Loucy (cell line): ENCODE data around the gene NDUFAF2.

ENCODE experiments used
- EZH2phosphoT487 ChIP-seq: fragments of 200-600 bp; IDR thresholded peaks from 2 replicates; pipeline ENCODE4 v1.6.1; 2018; ENCODE audit warnings: antibody characterized with exemption, mild to moderate bottlenecking, moderate library complexity, borderline replicate concordance
- TF ChIP-seq, protein P1 (sequence below): fragments of 200-600 bp; sonication (generic); conservative IDR thresholded peaks from 2 replicates; pipeline ENCODE4 v1.5.1; 2014; ENCODE audit warnings: mild to moderate bottlenecking, antibody characterized with exemption, low read length

- TF ChIP-seq, protein P1, sequence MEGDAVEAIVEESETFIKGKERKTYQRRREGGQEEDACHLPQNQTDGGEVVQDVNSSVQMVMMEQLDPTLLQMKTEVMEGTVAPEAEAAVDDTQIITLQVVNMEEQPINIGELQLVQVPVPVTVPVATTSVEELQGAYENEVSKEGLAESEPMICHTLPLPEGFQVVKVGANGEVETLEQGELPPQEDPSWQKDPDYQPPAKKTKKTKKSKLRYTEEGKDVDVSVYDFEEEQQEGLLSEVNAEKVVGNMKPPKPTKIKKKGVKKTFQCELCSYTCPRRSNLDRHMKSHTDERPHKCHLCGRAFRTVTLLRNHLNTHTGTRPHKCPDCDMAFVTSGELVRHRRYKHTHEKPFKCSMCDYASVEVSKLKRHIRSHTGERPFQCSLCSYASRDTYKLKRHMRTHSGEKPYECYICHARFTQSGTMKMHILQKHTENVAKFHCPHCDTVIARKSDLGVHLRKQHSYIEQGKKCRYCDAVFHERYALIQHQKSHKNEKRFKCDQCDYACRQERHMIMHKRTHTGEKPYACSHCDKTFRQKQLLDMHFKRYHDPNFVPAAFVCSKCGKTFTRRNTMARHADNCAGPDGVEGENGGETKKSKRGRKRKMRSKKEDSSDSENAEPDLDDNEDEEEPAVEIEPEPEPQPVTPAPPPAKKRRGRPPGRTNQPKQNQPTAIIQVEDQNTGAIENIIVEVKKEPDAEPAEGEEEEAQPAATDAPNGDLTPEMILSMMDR, result no peak
- no peak for TF ChIP-seq EZH2phosphoT487
Observed at GRCh38 chr5:61084658-61085057, 139.7 kb downstream of the NDUFAF2 start.
